HUES64 (cell line): ENCODE measurements around the gene FKBP11.

Experiments used
- H3K27ac ChIP-seq: 2 replicates; pipeline ENCODE4 v1.7.0; 2013; ENCODE audit warnings: low read depth, low read length, inconsistent platforms
- H3K27me3 ChIP-seq: 2 replicates; pipeline ENCODE4 v1.6.1; 2013; ENCODE audit warnings: mild to moderate bottlenecking, low read length; ENCODE audit not compliant: insufficient read depth
- H3K36me3 ChIP-seq: 2 replicates; pipeline ENCODE4 v1.6.1; 2013; ENCODE audit warnings: mild to moderate bottlenecking, low read length; ENCODE audit not compliant: insufficient read depth
- H3K4me1 ChIP-seq: 2 replicates; pipeline ENCODE4 v1.6.1; 2013; ENCODE audit warnings: mild to moderate bottlenecking, low read length, moderate library complexity; ENCODE audit not compliant: insufficient read depth
- H3K4me3 ChIP-seq: 2 replicates; pipeline ENCODE4 v1.5.1; 2013; ENCODE audit warnings: mild to moderate bottlenecking, low read length, moderate library complexity
- H3K9ac ChIP-seq: 2 replicates; pipeline ENCODE4 v1.6.1; 2013; ENCODE audit warnings: mild to moderate bottlenecking, low read depth, low read length
- H3K9me3 ChIP-seq: 2 replicates; pipeline ENCODE4 v1.6.1; 2013; ENCODE audit warnings: low read depth, low read length; ENCODE audit not compliant: insufficient read depth
- WGBS: fragments of 150-250, 120-280 bp; methylation state at CpG from one replicate; pipeline ENCODE4 v1.1.7; 2013; ENCODE audit warnings: missing lambda C conversion rate; 5-methylcytosine and 5-hydroxymethylcytosine counted together

The FKBP11 gene

DNA sequence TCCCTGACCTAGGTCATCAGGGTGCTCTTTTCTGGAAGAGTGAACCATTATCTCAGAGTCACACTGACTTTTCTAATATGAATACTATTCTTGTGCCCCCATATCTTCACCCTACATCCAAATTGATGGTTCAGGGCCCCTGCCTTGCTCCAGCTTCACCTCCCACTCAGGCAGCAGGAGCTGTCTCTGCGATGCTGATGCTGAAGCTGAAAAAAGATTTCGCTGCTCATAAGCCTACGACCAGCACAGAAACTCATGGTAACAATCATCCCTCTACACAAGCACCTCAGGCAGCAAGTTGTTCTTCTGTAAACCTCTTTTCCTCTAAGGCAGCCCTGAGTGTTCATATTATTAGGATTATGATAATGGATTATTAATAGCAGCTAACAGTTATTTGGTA lies 28.8 kb upstream of the FKBP11 start:
- Histone ChIP-seq H3K4me3 (no peak overlapping the region), H3K27me3 (no peaks in the 10 kb centered on the region), H3K27ac (no peak overlapping the region), H3K9ac (no peak overlapping the region), H3K9me3 (no peaks in the 10 kb centered on the region), H3K4me1 (peaks cover 8% of the 10 kb centered on the region; the same call in 1 of the 2 replicates), H3K36me3 (peaks cover 45% of the 10 kb centered on the region)
- WGBS, result 93% methylated on average over 3 of the region's 3 CpGs

DNA sequence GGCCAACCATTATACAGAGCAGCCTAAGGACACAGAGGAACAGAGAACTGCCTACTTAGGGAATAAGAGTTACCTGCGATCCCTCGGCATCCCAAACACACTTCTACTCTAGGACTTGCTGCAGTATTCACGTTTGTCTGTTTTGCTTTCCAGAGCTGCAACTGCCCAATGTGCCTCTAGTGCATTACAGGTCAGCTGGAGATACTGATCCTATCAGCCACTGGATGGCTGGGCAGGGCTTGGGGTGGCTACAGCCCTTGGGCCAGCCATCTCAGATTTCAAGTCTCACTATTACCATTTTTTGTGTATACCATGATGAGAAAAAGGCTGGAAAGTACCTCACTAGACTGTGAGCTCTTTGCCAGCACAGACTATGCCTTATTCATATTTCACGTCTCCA lies 27.4 kb upstream of the FKBP11 start:
- Histone ChIP-seq H3K9me3 (no peaks in the 10 kb centered on the region), H3K9ac (no peak overlapping the region), H3K4me3 (no peak overlapping the region), H3K36me3 (peaks cover 49% of the 10 kb centered on the region), H3K27ac (no peak overlapping the region), H3K27me3 (no peaks in the 10 kb centered on the region), H3K4me1 (peaks cover 8% of the 10 kb centered on the region; the same call in 1 of the 2 replicates)
- WGBS, result 90% methylated on average over 4 of the region's 4 CpGs

DNA sequence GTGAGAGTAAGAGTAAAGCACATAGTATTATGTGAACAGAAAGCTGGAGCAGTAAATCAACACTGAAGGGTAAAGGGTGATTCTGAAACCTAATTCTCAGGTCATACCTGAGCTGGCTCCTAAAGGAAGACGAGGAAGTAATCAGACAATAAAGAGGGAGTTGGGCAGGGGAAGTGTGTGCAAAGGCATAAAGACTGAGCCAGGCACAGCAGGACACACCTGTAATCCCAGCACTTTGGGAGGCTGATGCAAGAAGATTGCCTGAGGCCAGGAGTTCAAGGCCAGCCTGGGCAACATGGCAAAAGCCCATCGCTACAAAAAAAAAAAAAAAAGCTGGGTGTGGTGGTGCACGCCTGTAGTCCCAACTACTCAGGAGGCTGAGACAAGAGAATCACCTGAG lies 22.4 kb upstream of the FKBP11 start:
- no peaks in the 10 kb centered on the region for H3K9me3 ChIP-seq
- H3K4me1 ChIP-seq, result no peaks in the 10 kb centered on the region
- peaks cover 19% of the 10 kb centered on the region for H3K36me3 ChIP-seq
- no peak overlapping the region for H3K9ac ChIP-seq
- H3K27me3 ChIP-seq, result no peaks in the 10 kb centered on the region
- H3K4me3 ChIP-seq, result no peak overlapping the region
- WGBS, result 94% methylated on average over 3 of the region's 3 CpGs
- H3K27ac ChIP-seq, result no peak overlapping the region

DNA sequence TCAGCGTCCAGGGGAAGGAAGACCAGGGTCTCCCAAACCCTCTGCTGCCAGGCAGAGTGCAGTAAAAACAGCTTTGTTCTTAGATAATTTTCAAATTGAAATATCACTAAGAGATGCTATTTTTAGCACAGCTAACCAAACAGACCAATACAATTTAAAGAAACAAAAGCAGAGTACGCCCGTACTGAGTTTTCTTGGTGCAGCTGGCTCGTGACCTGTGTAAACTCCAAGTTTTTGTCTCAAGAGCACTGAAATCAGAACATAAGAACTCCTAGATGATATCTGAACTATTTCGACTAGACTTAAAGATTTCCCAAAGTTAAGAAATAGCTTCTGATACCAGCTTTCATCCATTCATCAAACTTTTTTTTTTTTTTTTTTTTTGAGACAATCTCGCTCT lies 21.7 kb upstream of the FKBP11 start:
- H3K27ac ChIP-seq, result no peak overlapping the region
- no peaks in the 10 kb centered on the region for H3K4me1 ChIP-seq
- H3K4me3 ChIP-seq, result no peak overlapping the region
- H3K9ac ChIP-seq, result no peak overlapping the region
- H3K36me3 ChIP-seq, result peaks cover 13% of the 10 kb centered on the region
- no peaks in the 10 kb centered on the region for H3K9me3 ChIP-seq
- H3K27me3 ChIP-seq, result no peaks in the 10 kb centered on the region
- WGBS, result 95% methylated on average over 6 of the region's 6 CpGs

DNA sequence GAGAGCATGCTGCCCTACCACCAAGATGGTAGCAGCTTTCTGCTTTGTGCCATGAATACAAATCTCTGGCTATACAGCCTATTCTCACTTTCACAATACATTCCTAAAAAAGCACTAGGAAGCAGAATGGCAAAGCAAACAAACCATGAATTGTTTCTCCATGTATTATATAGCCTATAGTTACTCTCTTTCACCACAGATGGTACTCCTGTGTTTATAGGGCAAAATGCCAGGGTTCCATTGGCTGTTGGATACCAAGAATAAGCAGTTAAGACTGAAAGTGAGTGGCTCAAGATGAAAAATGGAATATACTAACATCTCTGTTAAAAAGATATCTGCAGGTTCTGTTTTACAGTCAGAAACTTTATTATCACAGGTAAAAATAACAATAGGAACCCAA lies 20.9 kb upstream of the FKBP11 start:
- no peak overlapping the region for H3K9ac ChIP-seq

DNA sequence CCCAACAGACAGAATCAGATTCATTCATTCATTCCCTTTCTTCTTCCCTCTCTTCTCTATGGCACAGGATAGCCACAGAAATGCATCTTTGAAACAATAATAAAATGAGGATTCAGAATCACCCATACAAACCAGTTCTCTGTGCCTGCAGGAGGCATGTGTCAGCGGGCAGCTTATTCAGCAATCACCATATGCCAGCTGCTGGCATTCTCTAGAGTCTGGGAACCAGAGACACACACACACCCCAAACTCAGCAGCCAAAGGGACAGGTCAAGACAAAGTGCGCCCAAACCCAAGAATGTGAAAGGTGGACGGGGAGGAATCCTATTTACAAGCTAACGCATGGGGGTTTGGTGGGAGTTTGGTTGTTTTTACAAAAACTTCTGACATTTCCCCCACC lies 17.9 kb upstream of the FKBP11 start:
- H3K27ac ChIP-seq, result no peak overlapping the region
- peaks cover 41% of the 10 kb centered on the region for H3K36me3 ChIP-seq
- no peaks in the 10 kb centered on the region for H3K4me1 ChIP-seq
- H3K9me3 ChIP-seq, result no peaks in the 10 kb centered on the region
- H3K4me3 ChIP-seq, result no peak overlapping the region
- no peaks in the 10 kb centered on the region for H3K27me3 ChIP-seq
- no peak overlapping the region for H3K9ac ChIP-seq
- 100% methylated on average over 1 of the region's 4 CpGs for WGBS

More for the DNA sequence above, 20.9 kb upstream of the FKBP11 start:
- peaks cover 18% of the 10 kb centered on the region; the same call in 1 of the 2 replicates for H3K36me3 ChIP-seq
- H3K27ac ChIP-seq, result no peak overlapping the region
- no peaks in the 10 kb centered on the region for H3K27me3 ChIP-seq
- no peaks in the 10 kb centered on the region for H3K4me1 ChIP-seq
- no peaks in the 10 kb centered on the region for H3K9me3 ChIP-seq
- H3K4me3 ChIP-seq, result no peak overlapping the region

DNA sequence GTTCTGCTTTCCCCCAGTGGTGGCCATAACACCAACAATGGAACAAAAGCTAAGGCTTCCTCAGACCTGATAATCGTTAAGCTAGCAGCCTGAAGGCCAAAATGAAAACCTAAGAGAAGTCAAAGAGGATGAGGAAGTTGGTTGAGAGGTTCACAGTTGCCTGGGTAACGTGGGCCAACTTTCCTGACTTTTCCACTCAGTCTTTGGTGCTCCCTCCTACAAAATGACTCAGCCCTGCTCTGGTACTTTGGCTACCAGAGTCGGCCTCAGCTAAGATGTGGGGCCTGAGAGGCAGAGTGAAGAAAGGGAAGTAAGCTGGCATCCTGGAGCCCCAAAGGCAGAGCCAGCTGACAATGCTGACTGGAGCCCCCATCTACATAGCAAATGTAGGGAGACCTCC lies 14.9 kb upstream of the FKBP11 start:
- 95% methylated on average over 3 of the region's 3 CpGs for WGBS
- Histone ChIP-seq H3K27me3 (no peaks in the 10 kb centered on the region), H3K27ac (no peak overlapping the region), H3K4me3 (no peak overlapping the region), H3K36me3 (peaks cover 65% of the 10 kb centered on the region), H3K9me3 (no peaks in the 10 kb centered on the region), H3K4me1 (no peaks in the 10 kb centered on the region), H3K9ac (no peak overlapping the region)

DNA sequence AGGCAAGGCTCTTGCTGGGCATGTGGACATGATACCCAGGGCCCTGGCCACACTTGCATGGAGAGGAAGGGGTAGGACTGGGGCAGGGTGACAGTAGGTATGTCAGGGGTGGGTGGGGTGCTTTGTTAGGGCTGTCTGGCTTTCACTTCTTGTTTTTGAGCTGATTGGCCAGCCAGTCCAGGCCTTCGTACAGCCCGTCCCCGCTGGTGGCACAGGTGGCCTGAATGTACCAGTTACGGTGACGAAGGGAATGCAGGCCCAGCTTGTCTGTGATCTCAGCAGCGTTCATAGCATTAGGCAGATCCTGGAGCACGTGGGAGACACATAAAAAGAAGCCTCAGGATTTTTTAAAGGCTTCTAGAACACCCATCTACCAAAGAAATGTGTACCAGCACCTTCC lies 13.5 kb upstream of the FKBP11 start:
- H3K9ac ChIP-seq, result no peak overlapping the region
- no peak overlapping the region for H3K27ac ChIP-seq
- H3K4me3 ChIP-seq, result no peak overlapping the region
- H3K36me3 ChIP-seq, result peaks cover 73% of the 10 kb centered on the region
- H3K9me3 ChIP-seq, result no peaks in the 10 kb centered on the region
- no peaks in the 10 kb centered on the region for H3K27me3 ChIP-seq
- 93% methylated on average over 7 of the region's 7 CpGs for WGBS
- H3K4me1 ChIP-seq, result no peaks in the 10 kb centered on the region

DNA sequence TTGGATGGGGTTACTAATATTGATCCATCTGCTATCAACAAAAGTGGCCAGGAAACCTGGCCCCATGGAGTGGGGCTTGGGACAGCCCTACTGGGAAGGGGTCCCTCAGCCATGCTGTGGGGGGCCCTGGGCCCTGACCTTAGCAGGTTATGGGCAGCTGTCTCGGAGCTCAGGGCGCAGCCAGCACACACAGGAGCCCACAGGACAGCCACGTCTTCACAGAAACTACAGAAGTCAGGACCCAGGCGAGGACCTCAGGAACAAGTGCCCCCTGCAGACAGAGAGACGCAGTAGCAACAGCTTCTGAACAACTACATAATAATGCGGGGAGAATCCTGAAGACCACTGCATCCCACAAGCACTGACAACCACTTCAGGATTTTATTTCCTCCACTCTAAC lies 11.9 kb upstream of the FKBP11 start:
- WGBS, result 76% methylated on average over 6 of the region's 6 CpGs
- H3K4me3 ChIP-seq, result no peak overlapping the region
- H3K4me1 ChIP-seq, result no peaks in the 10 kb centered on the region
- H3K27me3 ChIP-seq, result no peaks in the 10 kb centered on the region
- peaks cover 85% of the 10 kb centered on the region for H3K36me3 ChIP-seq
- H3K9ac ChIP-seq, result no peak overlapping the region
- no peaks in the 10 kb centered on the region for H3K9me3 ChIP-seq
- no peak overlapping the region for H3K27ac ChIP-seq

DNA sequence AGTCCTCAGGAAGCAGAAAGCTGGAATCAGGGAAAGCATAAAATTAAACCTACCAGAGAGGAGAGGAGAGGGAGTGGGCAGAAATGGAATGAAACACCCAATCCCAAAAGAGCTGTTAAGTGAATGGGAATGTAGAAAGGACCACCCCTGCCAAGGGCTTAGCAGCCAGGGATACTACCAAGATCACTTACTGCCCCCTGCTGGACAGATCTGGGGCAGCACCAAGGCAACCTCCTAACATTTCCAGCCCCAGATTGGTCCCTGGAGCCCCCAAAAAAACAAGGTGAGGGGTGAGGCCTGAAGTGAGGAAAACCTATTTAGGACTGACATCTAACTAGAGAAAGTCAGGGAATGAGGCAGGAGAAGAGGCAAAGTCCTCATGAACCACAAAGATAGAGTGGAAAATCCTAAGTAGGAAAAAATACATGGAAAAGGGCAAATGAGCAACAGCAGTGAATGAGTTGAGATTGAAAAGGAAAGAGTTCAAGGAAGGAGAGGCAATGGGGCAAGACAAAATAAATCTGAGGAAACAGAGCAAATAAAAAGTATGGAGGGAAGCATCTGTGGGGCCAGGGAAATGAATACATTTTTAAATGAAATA lies 11.2 kb upstream of the FKBP11 start:
- Histone ChIP-seq H3K4me1 (no peaks in the 10 kb centered on the region), H3K9ac (no peak overlapping the region), H3K9me3 (no peaks in the 10 kb centered on the region), H3K27ac (no peak overlapping the region), H3K27me3 (no peaks in the 10 kb centered on the region), H3K36me3 (peaks cover 83% of the 10 kb centered on the region), H3K4me3 (no peak overlapping the region)

DNA sequence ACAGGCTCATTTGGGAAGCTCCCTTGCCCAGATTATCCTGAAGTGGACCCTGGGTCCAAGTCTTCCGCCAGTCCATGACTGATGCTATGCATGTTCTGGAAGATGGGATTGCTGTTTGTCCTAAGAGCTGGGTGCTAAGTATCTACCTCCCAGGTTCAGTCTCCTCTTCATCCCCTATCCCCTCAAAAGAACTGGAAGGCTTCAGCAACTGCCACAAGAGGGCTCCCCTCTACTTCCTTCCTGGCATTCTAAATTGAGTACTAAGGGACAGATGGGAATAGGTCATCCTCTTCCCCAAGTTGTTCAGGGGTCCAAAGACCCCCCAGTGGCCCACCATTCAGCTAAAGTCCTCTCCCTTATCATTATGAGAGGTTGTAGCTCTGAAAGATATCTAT lies 9.0 kb upstream of the FKBP11 start:
- H3K27me3 ChIP-seq, result no peaks in the 10 kb centered on the region
- H3K27ac ChIP-seq, result no peak overlapping the region
- 100% methylated on average over 1 of the region's 1 CpG for WGBS
- no peaks in the 10 kb centered on the region for H3K9me3 ChIP-seq
- peaks cover 81% of the 10 kb centered on the region for H3K36me3 ChIP-seq
- H3K4me1 ChIP-seq, result no peaks in the 10 kb centered on the region
- H3K4me3 ChIP-seq, result no peak overlapping the region
- no peak overlapping the region for H3K9ac ChIP-seq

DNA sequence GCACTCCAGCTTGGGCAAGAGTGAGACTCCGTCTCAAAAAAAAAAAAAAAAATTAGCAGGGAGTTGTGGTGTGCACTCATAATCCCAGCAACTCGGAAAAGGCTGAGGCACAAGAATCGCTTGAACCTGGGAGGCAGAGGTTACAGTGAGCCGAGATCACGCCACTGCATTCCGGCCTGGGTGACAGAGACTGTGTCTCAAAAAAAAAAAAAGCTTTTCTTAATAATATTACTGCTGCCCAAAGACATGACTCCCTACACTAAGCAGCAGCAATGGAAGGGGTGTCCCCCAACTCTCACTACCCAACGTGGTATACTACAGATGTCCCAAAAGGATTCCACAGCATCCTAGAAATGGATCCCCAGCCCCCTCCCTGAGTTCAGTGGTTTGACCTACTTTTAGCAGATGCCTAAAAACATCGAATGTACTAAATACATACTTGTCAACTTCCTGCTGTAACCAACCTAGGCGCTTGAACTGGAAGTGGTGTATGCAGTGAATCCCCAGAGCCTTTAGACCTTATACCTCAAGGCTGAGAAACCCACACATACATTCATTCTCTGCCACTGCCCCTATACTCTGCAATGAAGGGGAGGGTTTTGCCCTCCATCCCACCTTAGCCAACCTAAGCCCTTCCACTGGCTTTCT lies 8.5 kb upstream of the FKBP11 start:
- no peaks in the 10 kb centered on the region for H3K4me1 ChIP-seq
- 95% methylated on average over 9 of the region's 9 CpGs for WGBS
- no peak overlapping the region for H3K4me3 ChIP-seq
- no peaks in the 10 kb centered on the region for H3K9me3 ChIP-seq
- H3K9ac ChIP-seq, result no peak overlapping the region
- peaks cover 78% of the 10 kb centered on the region for H3K36me3 ChIP-seq
- H3K27me3 ChIP-seq, result no peaks in the 10 kb centered on the region
- H3K27ac ChIP-seq, result no peak overlapping the region
